GM19023 (cell line): ENCODE measurements around the gene PGBD5.

Experiments
- ATAC-seq: cut with Tn5 transposase; IDR thresholded peaks from one replicate; pipeline ENCODE4 v1.9.1; 2021; ENCODE audit warnings: mild to moderate bottlenecking, moderate library complexity; ENCODE audit not compliant: unreplicated experiment

PGBD5 gene

GRCh38 chr1:230398856-230399255 lies 27.3 kb downstream of the PGBD5 start:
- ATAC-seq: no peak

GRCh38 chr1:230396966-230397365 lies 29.2 kb downstream of the PGBD5 start:
- ATAC-seq: no peak

- no peak for ATAC-seq
Measured at GRCh38 chr1:230395932-230396331, 30.2 kb downstream of the PGBD5 start.

GRCh38 chr1:230394741-230395140 lies 31.4 kb downstream of the PGBD5 start:
- no peak for ATAC-seq

GRCh38 chr1:230394134-230394533 lies 32.0 kb downstream of the PGBD5 start:
- no peak for ATAC-seq

GRCh38 chr1:230393722-230394121 lies 32.4 kb downstream of the PGBD5 start:
- no peak for ATAC-seq

GRCh38 chr1:230392920-230393521 lies 33.1 kb downstream of the PGBD5 start:
- no peak for ATAC-seq

GRCh38 chr1:230392536-230392909 lies 33.6 kb downstream of the PGBD5 start:
- ATAC-seq: no peak

GRCh38 chr1:230391776-230392535 lies 34.2 kb downstream of the PGBD5 start:
- no peak for ATAC-seq

GRCh38 chr1:230390371-230390770 lies 35.8 kb downstream of the PGBD5 start:
- ATAC-seq: no peak

GRCh38 chr1:230387876-230388275 lies 38.3 kb downstream of the PGBD5 start:
- no peak for ATAC-seq

- ATAC-seq: no peak
Measured at GRCh38 chr1:230387296-230387695, 38.8 kb downstream of the PGBD5 start.

GRCh38 chr1:230386637-230387262 lies 39.4 kb downstream of the PGBD5 start:
- no peak for ATAC-seq

- no peak for ATAC-seq
Measured at GRCh38 chr1:230385930-230386329, 40.2 kb downstream of the PGBD5 start.

GRCh38 chr1:230385158-230385450 lies 41.0 kb downstream of the PGBD5 start:
- no peak for ATAC-seq

- ATAC-seq: no peak
Measured at GRCh38 chr1:230384380-230385157, 41.6 kb downstream of the PGBD5 start.

GRCh38 chr1:230383425-230383824 lies 42.7 kb downstream of the PGBD5 start:
- ATAC-seq: no peak

- no peak for ATAC-seq
Measured at GRCh38 chr1:230382001-230382491, 44.1 kb downstream of the PGBD5 start.

- no peak for ATAC-seq
Measured at GRCh38 chr1:230381585-230381984, 44.5 kb downstream of the PGBD5 start.

- no peak for ATAC-seq
Measured at GRCh38 chr1:230381049-230381467, 45.1 kb downstream of the PGBD5 start.

- no peak for ATAC-seq
Measured at GRCh38 chr1:230379928-230380327, 46.2 kb downstream of the PGBD5 start.
